ENCODE measurements around the gene GRIN2C.

Gene GRIN2C

DNA sequence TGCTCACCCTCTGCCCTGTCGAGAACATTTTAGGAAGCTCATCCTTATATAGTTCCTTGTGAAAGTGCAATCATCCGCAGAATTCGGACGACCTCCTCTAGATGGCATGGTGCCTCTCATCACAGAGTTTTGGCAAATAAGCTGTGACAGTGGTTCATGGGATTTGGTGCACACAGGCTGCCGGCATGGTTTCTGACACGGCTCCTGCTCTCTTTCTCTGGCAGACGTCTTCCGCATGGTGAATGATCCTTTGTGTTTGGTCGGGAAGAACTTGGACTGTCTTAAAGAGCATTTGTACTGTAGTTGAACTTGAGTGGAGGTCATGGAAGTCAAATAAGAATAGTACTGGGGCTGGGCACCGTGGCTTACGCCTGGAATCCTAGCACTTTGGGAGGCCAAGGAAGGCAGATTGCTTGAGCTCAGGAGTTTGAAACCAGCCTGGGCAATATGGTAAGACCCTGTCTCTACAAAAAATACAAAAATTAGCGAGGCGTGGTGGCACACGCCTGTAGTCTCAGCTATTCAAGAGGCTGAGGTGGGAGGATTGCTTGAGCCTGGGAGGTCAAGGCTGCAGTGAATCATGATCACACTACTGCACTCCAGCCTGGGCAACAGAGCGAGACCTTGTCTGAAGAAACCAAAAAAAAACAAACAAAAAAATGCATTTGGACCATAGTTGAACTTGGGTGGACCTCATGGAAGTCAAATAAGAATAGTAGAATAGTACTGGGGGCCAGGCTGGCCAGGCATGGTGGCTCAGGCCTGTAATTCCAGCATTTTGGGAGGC is 48.8 kb downstream of the GRIN2C start:
- H4K91ac ChIP-seq (ENCODE audit: low read depth, low read length, poor library complexity) = no peak overlapping the region
- H2BK12ac ChIP-seq (ENCODE audit: low read length) = no peak overlapping the region
- no peak for DNase-seq (ENCODE audit: low spot score)
- no CpG with 5 or more reads among the region's 15 CpGs for WGBS, 2 donors (ENCODE audit: extremely low coverage in 2 of 2, insufficient read length in 2 of 2, insufficient replicate concordance in 1 of 2)
- H2BK15ac ChIP-seq (ENCODE audit: low read length) = no peak overlapping the region
- H2BK120ac ChIP-seq (ENCODE audit: low read depth, low read length) = no peak overlapping the region
- no peak overlapping the region for H3K9ac ChIP-seq (ENCODE audit: low read depth, low read length, poor library complexity)
- no peak overlapping the region for H3K23ac ChIP-seq (ENCODE audit: low read depth, low read length, poor library complexity)
- H3K4me1 ChIP-seq (ENCODE audit: control insufficient read depth in 2 of 2, insufficient read depth in 1 of 2, low read depth in 1 of 2, low read length in 2 of 2) = peaks cover 3 to 12% of the 10 kb centered on the region in 2 donors
- no peak overlapping the region for H3K4ac ChIP-seq (ENCODE audit: low read length)
- H3K9me3 ChIP-seq (replicated peaks in 1 of 2; ENCODE audit: control insufficient read depth in 2 of 2, insufficient read depth in 1 of 2, low read depth in 1 of 2, low read length in 2 of 2) = peaks cover 0 to 1% of the 10 kb centered on the region in 2 donors
- H3K4me2 ChIP-seq (ENCODE audit: insufficient read depth, low read length, poor library complexity, severe bottlenecking) = no peak overlapping the region
- no peaks in the 10 kb centered on the region for H3K79me1 ChIP-seq (ENCODE audit: low read depth, low read length)
- H2AFZ ChIP-seq (ENCODE audit: low read length) = no peak overlapping the region
- no peaks in the 10 kb centered on the region for H3K27me3 ChIP-seq (ENCODE audit: control insufficient read depth in 3 of 3, insufficient read depth in 3 of 3, low read depth in 1 of 3, low read length in 3 of 3)
- H3K36me3 ChIP-seq (replicated peaks in 1 of 2; ENCODE audit: control insufficient read depth in 2 of 2, insufficient read depth in 2 of 2, low read length in 2 of 2) = peaks cover 9% of the 10 kb centered on the region in 2 donors
- H4K8ac ChIP-seq (ENCODE audit: low read depth, low read length) = no peak overlapping the region
- H2BK5ac ChIP-seq (ENCODE audit: low read length) = no peak overlapping the region
- H3K4me3 ChIP-seq (ENCODE audit: low read length in 2 of 2) = no peak overlapping the region
- H3K18ac ChIP-seq (ENCODE audit: low read length) = no peak overlapping the region
- no peak overlapping the region for H3K14ac ChIP-seq (ENCODE audit: low read length)
- H3K27ac ChIP-seq (replicated peaks; ENCODE audit: low read length) = no peak overlapping the region
- H2AK5ac ChIP-seq (ENCODE audit: low read depth, low read length) = no peak overlapping the region

DNA sequence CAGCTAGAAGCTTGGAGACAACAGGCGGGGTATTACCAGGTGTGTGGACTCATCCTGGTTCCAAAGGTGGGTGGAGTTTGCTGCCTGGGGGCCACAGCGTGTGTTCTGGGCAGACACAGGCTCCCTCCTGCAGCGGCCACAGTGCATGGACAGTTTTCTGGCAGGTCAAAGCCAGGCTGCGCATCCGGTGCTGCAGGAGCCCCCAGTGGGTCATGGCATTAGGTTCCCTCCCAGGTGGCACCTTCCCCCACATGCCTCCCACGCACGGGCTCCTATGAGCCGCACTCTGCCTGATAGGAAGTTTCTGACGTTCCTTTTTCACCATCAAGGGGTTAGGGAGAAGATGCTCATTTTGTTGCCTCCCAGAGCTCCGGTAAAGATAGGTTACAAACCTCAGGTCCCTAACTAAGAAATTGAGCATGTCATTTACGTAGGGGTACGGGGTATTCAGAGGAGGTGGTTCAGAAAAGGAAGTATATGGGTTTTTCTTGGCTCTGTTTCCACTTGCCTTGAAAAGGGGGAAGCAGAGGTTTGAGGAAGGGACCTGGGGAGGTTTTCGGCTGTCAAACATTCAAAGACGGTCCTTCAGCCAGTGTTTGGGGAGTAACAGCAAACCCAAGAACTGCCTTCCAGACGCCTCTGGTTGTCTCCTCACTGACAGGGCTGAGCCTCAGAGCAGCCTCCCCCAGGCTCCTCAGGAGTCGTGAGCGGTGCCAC is 50.8 kb downstream of the GRIN2C start:
- Histone ChIP-seq H3K9me3 (replicated peaks in 1 of 2; ENCODE audit: control insufficient read depth in 2 of 2, insufficient read depth in 1 of 2, low read depth in 1 of 2, low read length in 2 of 2) (no peaks in the 10 kb centered on the region), H3K18ac (ENCODE audit: low read length) (no peak overlapping the region), H2BK12ac (ENCODE audit: low read length) (no peak overlapping the region), H3K9ac (ENCODE audit: low read depth, low read length, poor library complexity) (peak overlapping the region; percentile 6), H3K4ac (ENCODE audit: low read length) (no peak overlapping the region), H4K8ac (ENCODE audit: low read depth, low read length) (no peak overlapping the region), H2BK15ac (ENCODE audit: low read length) (no peak overlapping the region), H3K4me1 (ENCODE audit: control insufficient read depth in 2 of 2, insufficient read depth in 1 of 2, low read depth in 1 of 2, low read length in 2 of 2) (peaks cover 3 to 10% of the 10 kb centered on the region in 2 donors), H3K36me3 (replicated peaks in 1 of 2; ENCODE audit: control insufficient read depth in 2 of 2, insufficient read depth in 2 of 2, low read length in 2 of 2) (peaks cover 9 to 10% of the 10 kb centered on the region in 2 donors), H3K4me2 (ENCODE audit: insufficient read depth, low read length, poor library complexity, severe bottlenecking) (no peak overlapping the region), H3K23ac (ENCODE audit: low read depth, low read length, poor library complexity) (no peak overlapping the region), H2BK5ac (ENCODE audit: low read length) (no peak overlapping the region), H3K14ac (ENCODE audit: low read length) (no peak overlapping the region), H2AFZ (ENCODE audit: low read length) (no peak overlapping the region), H2AK5ac (ENCODE audit: low read depth, low read length) (no peak overlapping the region), H2BK120ac (ENCODE audit: low read depth, low read length) (no peak overlapping the region), H3K27ac (replicated peaks; ENCODE audit: low read length) (no peak overlapping the region), H3K79me1 (ENCODE audit: low read depth, low read length) (no peaks in the 10 kb centered on the region), H3K4me3 (ENCODE audit: low read length in 2 of 2) (no peak overlapping the region), H3K27me3 (ENCODE audit: control insufficient read depth in 3 of 3, insufficient read depth in 3 of 3, low read depth in 1 of 3, low read length in 3 of 3) (no peaks in the 10 kb centered on the region), H4K91ac (ENCODE audit: low read depth, low read length, poor library complexity) (no peak overlapping the region)
- WGBS, 2 donors (ENCODE audit: extremely low coverage in 2 of 2, insufficient read length in 2 of 2, insufficient replicate concordance in 1 of 2) = no CpG with 5 or more reads among the region's 17 CpGs
- DNase-seq (ENCODE audit: low spot score) = no peak

DNA sequence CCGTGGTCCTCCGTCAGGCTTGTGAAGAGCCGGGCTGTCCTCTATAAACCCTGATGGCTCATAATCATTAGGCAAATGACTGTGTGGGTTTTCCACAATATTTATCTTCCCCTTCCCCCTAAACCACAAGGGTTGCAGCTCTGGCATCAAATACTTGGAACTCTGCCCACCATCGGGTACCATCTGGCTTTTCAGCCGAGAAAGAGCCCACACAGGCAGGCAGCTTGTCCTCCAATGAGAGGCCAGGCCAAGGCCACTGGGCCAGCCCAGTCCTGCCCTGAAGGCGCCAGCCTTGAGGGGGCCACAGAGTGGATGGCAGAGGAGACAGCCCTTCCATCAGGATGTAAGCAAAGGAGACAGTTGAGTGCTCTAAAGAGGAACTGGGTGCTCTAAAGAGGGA is 51.8 kb downstream of the GRIN2C start:
- Histone ChIP-seq H3K9ac (ENCODE audit: low read depth, low read length, poor library complexity) (no peak overlapping the region), H2AK5ac (ENCODE audit: low read depth, low read length) (no peak overlapping the region), H3K18ac (ENCODE audit: low read length) (no peak overlapping the region), H3K14ac (ENCODE audit: low read length) (no peak overlapping the region), H3K4ac (ENCODE audit: low read length) (no peak overlapping the region), H3K4me3 (ENCODE audit: low read length in 2 of 2) (no peak overlapping the region), H2BK120ac (ENCODE audit: low read depth, low read length) (no peak overlapping the region), H2BK5ac (ENCODE audit: low read length) (no peak overlapping the region), H4K8ac (ENCODE audit: low read depth, low read length) (no peak overlapping the region), H3K4me2 (ENCODE audit: insufficient read depth, low read length, poor library complexity, severe bottlenecking) (no peak overlapping the region), H3K9me3 (replicated peaks in 1 of 2; ENCODE audit: control insufficient read depth in 2 of 2, insufficient read depth in 1 of 2, low read depth in 1 of 2, low read length in 2 of 2) (no peaks in the 10 kb centered on the region), H3K36me3 (replicated peaks in 1 of 2; ENCODE audit: control insufficient read depth in 2 of 2, insufficient read depth in 2 of 2, low read length in 2 of 2) (peaks cover 10 to 14% of the 10 kb centered on the region in 2 donors), H2BK15ac (ENCODE audit: low read length) (no peak overlapping the region), H3K27me3 (ENCODE audit: control insufficient read depth in 3 of 3, insufficient read depth in 3 of 3, low read depth in 1 of 3, low read length in 3 of 3) (no peaks in the 10 kb centered on the region), H3K23ac (ENCODE audit: low read depth, low read length, poor library complexity) (no peak overlapping the region), H4K91ac (ENCODE audit: low read depth, low read length, poor library complexity) (no peak overlapping the region), H2BK12ac (ENCODE audit: low read length) (no peak overlapping the region), H3K79me1 (ENCODE audit: low read depth, low read length) (no peaks in the 10 kb centered on the region), H3K4me1 (ENCODE audit: control insufficient read depth in 2 of 2, insufficient read depth in 1 of 2, low read depth in 1 of 2, low read length in 2 of 2) (peaks cover 3 to 8% of the 10 kb centered on the region in 2 donors), H2AFZ (ENCODE audit: low read length) (no peak overlapping the region), H3K27ac (replicated peaks; ENCODE audit: low read length) (no peak overlapping the region)
- no CpG with 5 or more reads among the region's 6 CpGs for WGBS, 2 donors (ENCODE audit: extremely low coverage in 2 of 2, insufficient read length in 2 of 2, insufficient replicate concordance in 1 of 2)
- DNase-seq (ENCODE audit: low spot score) = no peak

DNA sequence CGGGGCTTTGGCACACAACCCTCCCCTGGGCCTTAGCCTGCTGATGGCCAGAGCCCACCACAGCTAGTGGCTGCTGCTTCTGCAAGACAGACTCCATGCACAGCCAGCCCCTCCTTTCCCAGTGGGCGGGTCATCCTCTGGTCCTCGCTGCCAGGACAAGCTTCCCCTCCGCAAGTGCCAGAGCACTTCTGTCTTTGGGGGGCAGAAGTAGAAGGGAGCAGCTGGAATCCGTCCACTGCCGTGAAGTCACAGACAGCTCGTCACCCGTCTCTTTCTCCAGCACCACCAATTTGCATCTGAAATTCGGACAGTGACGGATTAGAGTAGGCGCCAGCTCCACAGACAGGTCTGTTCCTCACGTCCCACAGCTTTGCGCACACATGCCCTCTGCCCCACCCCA is 52.2 kb downstream of the GRIN2C start:
- no peak overlapping the region for H3K14ac ChIP-seq (ENCODE audit: low read length)
- DNase-seq (ENCODE audit: low spot score) = no peak
- H3K4me3 ChIP-seq (ENCODE audit: low read length in 2 of 2) = no peak overlapping the region
- H4K8ac ChIP-seq (ENCODE audit: low read depth, low read length) = peak overlapping the region; percentile 43
- H3K79me1 ChIP-seq (ENCODE audit: low read depth, low read length) = no peaks in the 10 kb centered on the region
- H2AK5ac ChIP-seq (ENCODE audit: low read depth, low read length) = no peak overlapping the region
- no peak overlapping the region for H2BK15ac ChIP-seq (ENCODE audit: low read length)
- peaks cover 10 to 16% of the 10 kb centered on the region in 2 donors for H3K36me3 ChIP-seq (replicated peaks in 1 of 2; ENCODE audit: control insufficient read depth in 2 of 2, insufficient read depth in 2 of 2, low read length in 2 of 2)
- H3K27me3 ChIP-seq (ENCODE audit: control insufficient read depth in 3 of 3, insufficient read depth in 3 of 3, low read depth in 1 of 3, low read length in 3 of 3) = no peaks in the 10 kb centered on the region
- no peak overlapping the region for H2BK12ac ChIP-seq (ENCODE audit: low read length)
- H2BK120ac ChIP-seq (ENCODE audit: low read depth, low read length) = no peak overlapping the region
- no peak overlapping the region for H3K18ac ChIP-seq (ENCODE audit: low read length)
- H3K23ac ChIP-seq (ENCODE audit: low read depth, low read length, poor library complexity) = peak overlapping the region; percentile 20
- H3K4me1 ChIP-seq (ENCODE audit: control insufficient read depth in 2 of 2, insufficient read depth in 1 of 2, low read depth in 1 of 2, low read length in 2 of 2) = peaks cover 3% of the 10 kb centered on the region in 2 donors
- no peak overlapping the region for H2AFZ ChIP-seq (ENCODE audit: low read length)
- H3K9me3 ChIP-seq (replicated peaks in 1 of 2; ENCODE audit: control insufficient read depth in 2 of 2, insufficient read depth in 1 of 2, low read depth in 1 of 2, low read length in 2 of 2) = no peaks in the 10 kb centered on the region
- no peak overlapping the region for H3K4ac ChIP-seq (ENCODE audit: low read length)
- WGBS, 2 donors (ENCODE audit: extremely low coverage in 2 of 2, insufficient read length in 2 of 2, insufficient replicate concordance in 1 of 2) = no CpG with 5 or more reads among the region's 13 CpGs
- H4K91ac ChIP-seq (ENCODE audit: low read depth, low read length, poor library complexity) = no peak overlapping the region
- no peak overlapping the region for H3K4me2 ChIP-seq (ENCODE audit: insufficient read depth, low read length, poor library complexity, severe bottlenecking)
- H2BK5ac ChIP-seq (ENCODE audit: low read length) = peak overlapping the region; percentile 66
- no peak overlapping the region for H3K9ac ChIP-seq (ENCODE audit: low read depth, low read length, poor library complexity)
- H3K27ac ChIP-seq (replicated peaks; ENCODE audit: low read length) = no peak overlapping the region

Data from neuronal stem cell (in vitro differentiated cells).